Stimulated activated CD4-positive, alpha-beta T cell treated with anti-CD3 and anti-CD28 coated beads, Interleukin-4, amount 100 ng/mL, for 1 hour (primary cell): ENCODE measurements around the gene RIT1.

ENCODE experiments used
- DNase-seq: peaks from one replicate; pipeline ENCODE4 v3.0.0-alpha.2; 2020

RIT1 gene

GRCh38 chr1:155856257-155856974 is 54.7 kb downstream of the RIT1 start:
- DNase-seq: no peak

GRCh38 chr1:155850345-155850744 is 60.8 kb downstream of the RIT1 start:
- no peak for DNase-seq

GRCh38 chr1:155847823-155848529 is 63.2 kb downstream of the RIT1 start:
- no peak for DNase-seq
